IMR-90 (cell line): ENCODE results near the gene KCNK18. TPM values are rescaled to one million over a fixed set of nuclear protein-coding genes. Genes with fewer than 3 reads are reported as not detected.

Experiments
- ATAC-seq: fragments of 200-7000 bp; cut with Tn5 transposase; 2 replicates; pipeline ENCODE4 v1.9.1; 2020; ENCODE audit warnings: low read depth, mild to moderate bottlenecking, moderate library complexity
- BruUV-seq: library from RNA; stranded (reverse); fragments of 400-500 nt; replicated peaks from 2 replicates; lab custom pipeline; 2021; lab: Mats Ljungman, UMichigan
- CTCF ChIA-PET: fragments of 300-600 bp; formaldehyde crosslinking; extraction: SDS; loops from one replicate; lab custom pipeline; 2021; ENCODE audit warnings: antibody characterized with exemption; lab: Yijun Ruan, JAX
- POLR2A ChIA-PET: fragments of 300-600 bp; sonication (Branson Sonifier 250); formaldehyde crosslinking; loops from one replicate; lab custom pipeline; 2022; ENCODE audit warnings: antibody characterized with exemption; ENCODE audit not compliant: unreplicated experiment; lab: Charles Lee
- DNase-seq: peaks from one replicate; pipeline ENCODE4 v3.0.0; 2013
- H2AFZ ChIP-seq: replicated peaks from 2 replicates; pipeline ENCODE3; 2013; ENCODE audit warnings: low read length, mild to moderate bottlenecking; ENCODE audit not compliant: poor library complexity
- H2AK5ac ChIP-seq: 2 replicates; pipeline ENCODE4 v1.6.1; 2013; ENCODE audit warnings: low read depth, low read length, inconsistent platforms
- H2AK9ac ChIP-seq: replicated peaks from 2 replicates; pipeline ENCODE3; 2013; ENCODE audit warnings: mild to moderate bottlenecking, low read depth, low read length, moderate library complexity; ENCODE audit not compliant: poor library complexity
- H2BK120ac ChIP-seq: 2 replicates; pipeline ENCODE4 v1.6.1; 2013; ENCODE audit warnings: low read depth, low read length, inconsistent platforms
- H2BK15ac ChIP-seq: 3 replicates; pipeline ENCODE4 v1.6.1; 2013; ENCODE audit warnings: low read depth, low read length, inconsistent platforms
- H2BK20ac ChIP-seq: 2 replicates; pipeline ENCODE4 v1.6.1; 2013; ENCODE audit warnings: low read depth, mild to moderate bottlenecking, inconsistent platforms, low read length, moderate library complexity
- H2BK5ac ChIP-seq: 2 replicates; pipeline ENCODE4 v1.6.1; 2013; ENCODE audit warnings: mild to moderate bottlenecking, low read depth, low read length, inconsistent platforms; ENCODE audit not compliant: poor library complexity, severe bottlenecking
- H3K14ac ChIP-seq: replicated peaks from 2 replicates; pipeline ENCODE4 v1.6.1; 2013; ENCODE audit warnings: low read depth, low read length, inconsistent platforms
- H3K18ac ChIP-seq: 2 replicates; pipeline ENCODE4 v1.6.1; 2013; ENCODE audit warnings: low read depth, low read length, control low read depth
- H3K23ac ChIP-seq: 2 replicates; pipeline ENCODE4 v1.6.1; 2013; ENCODE audit warnings: low read depth, low read length, inconsistent platforms
- H3K27ac ChIP-seq: 2 replicates; pipeline ENCODE4 v1.5.1; 2013; ENCODE audit warnings: mild to moderate bottlenecking, control low read depth, low read length; ENCODE audit not compliant: insufficient read depth
- H3K27me3 ChIP-seq: 2 replicates; pipeline ENCODE4 v1.6.1; 2013; ENCODE audit warnings: low read length; ENCODE audit not compliant: control insufficient read depth, insufficient read depth
- H3K36me3 ChIP-seq: 2 replicates; pipeline ENCODE4 v1.6.1; 2013; ENCODE audit warnings: low read length, mixed read lengths; ENCODE audit not compliant: control insufficient read depth, insufficient read depth
- H3K4ac ChIP-seq: 2 replicates; pipeline ENCODE4 v1.6.1; 2013; ENCODE audit warnings: low read depth, low read length, inconsistent platforms
- H3K4me1 ChIP-seq: 2 replicates; pipeline ENCODE4 v1.6.1; 2013; ENCODE audit warnings: low read length, mixed read lengths; ENCODE audit not compliant: control insufficient read depth, insufficient read depth
- H3K4me2 ChIP-seq: 2 replicates; pipeline ENCODE4 v1.6.1; 2013; ENCODE audit warnings: low read depth, mild to moderate bottlenecking, control low read depth, low read length, moderate library complexity
- H3K4me3 ChIP-seq: 2 replicates; pipeline ENCODE4 v1.5.1; 2013; ENCODE audit warnings: low read depth, mild to moderate bottlenecking, control low read depth, low read length, moderate library complexity; ENCODE audit not compliant: insufficient read depth
- H3K56ac ChIP-seq: 2 replicates; pipeline ENCODE4 v1.6.1; 2013; ENCODE audit warnings: low read length, inconsistent platforms; ENCODE audit not compliant: insufficient read depth; ENCODE audit errors: extremely low read depth
- H3K79me1 ChIP-seq, 2 experiments: 2 replicates each; pipeline ENCODE4 v1.6.1; 2013; ENCODE audit warnings: low read length in 2 of 2, inconsistent platforms in 1 of 2, low read depth in 1 of 2
- H3K9ac ChIP-seq: 2 replicates; pipeline ENCODE4 v1.6.1; 2013; ENCODE audit warnings: low read depth, low read length, control low read depth
- H3K9me1 ChIP-seq: 2 replicates; pipeline ENCODE4 v1.6.1; 2013; ENCODE audit warnings: low read length, inconsistent platforms; ENCODE audit not compliant: insufficient read depth
- H3K9me3 ChIP-seq: 2 replicates; pipeline ENCODE4 v1.6.1; 2013; ENCODE audit warnings: low read length; ENCODE audit not compliant: control insufficient read depth, insufficient read depth
- H4K20me1 ChIP-seq: 2 replicates; pipeline ENCODE4 v1.6.1; 2013; ENCODE audit warnings: low read length, inconsistent platforms; ENCODE audit not compliant: insufficient read depth
- H4K5ac ChIP-seq: 2 replicates; pipeline ENCODE4 v1.6.1; 2013; ENCODE audit warnings: mild to moderate bottlenecking, low read depth, low read length, control low read depth
- H4K8ac ChIP-seq, 2 experiments: 2 replicates each; pipeline ENCODE4 v1.6.1; 2013; ENCODE audit warnings: low read depth in 2 of 2, low read length in 2 of 2, control low read depth in 1 of 2, inconsistent platforms in 1 of 2
- H4K91ac ChIP-seq: 2 replicates; pipeline ENCODE4 v1.6.1; 2013; ENCODE audit warnings: low read depth, low read length, inconsistent platforms; ENCODE audit not compliant: insufficient read depth
- BHLHE40 ChIP-seq: fragments of 150-350 bp; IDR thresholded peaks from 2 replicates; pipeline ENCODE4 v1.6.1; 2016; ENCODE audit warnings: mild to moderate bottlenecking, low read depth, low read length
- CEBPB ChIP-seq: IDR thresholded peaks from 2 replicates; pipeline ENCODE4 v1.6.1; 2012; ENCODE audit warnings: low read depth, low read length, improper control_type of control experiment
- CHD1 ChIP-seq: IDR thresholded peaks from 2 replicates; pipeline ENCODE4 v1.6.1; 2012; ENCODE audit warnings: low read depth, low read length, improper control_type of control experiment
- FOS ChIP-seq: fragments of 150-350 bp; IDR thresholded peaks from 2 replicates; pipeline ENCODE4 v1.6.1; 2016; ENCODE audit warnings: low read depth, low read length
- MAFK ChIP-seq: IDR thresholded peaks from 2 replicates; pipeline ENCODE4 v1.6.1; 2012; ENCODE audit warnings: low read depth, low read length, improper control_type of control experiment
- MAZ ChIP-seq: IDR thresholded peaks from 2 replicates; pipeline ENCODE4 v1.6.1; 2012; ENCODE audit warnings: low read depth, mild to moderate bottlenecking, low read length, improper control_type of control experiment, moderate library complexity, borderline replicate concordance
- MXI1 ChIP-seq: IDR thresholded peaks from 2 replicates; pipeline ENCODE4 v1.6.1; 2012; ENCODE audit warnings: low read depth, mild to moderate bottlenecking, low read length, moderate library complexity, borderline replicate concordance
- NFE2L2 ChIP-seq: fragments of 150-350 bp; IDR thresholded peaks from 2 replicates; pipeline ENCODE4 v1.6.1; 2016; ENCODE audit warnings: low read depth, mild to moderate bottlenecking, low read length
- POLR2A ChIP-seq: IDR thresholded peaks from 2 replicates; pipeline ENCODE4 v1.6.1; 2012; ENCODE audit warnings: mild to moderate bottlenecking, low read depth, low read length
- RAD21 ChIP-seq: IDR thresholded peaks from 2 replicates; pipeline ENCODE4 v1.6.1; 2012; ENCODE audit warnings: low read length, improper control_type of control experiment
- RCOR1 ChIP-seq: IDR thresholded peaks from 2 replicates; pipeline ENCODE4 v1.6.1; 2012; ENCODE audit warnings: mild to moderate bottlenecking, low read length, improper control_type of control experiment; ENCODE audit not compliant: insufficient replicate concordance
- RFX5 ChIP-seq: IDR thresholded peaks from 2 replicates; pipeline ENCODE4 v1.8.0; 2012; ENCODE audit warnings: low read depth, mild to moderate bottlenecking, low read length, moderate library complexity
- SMC3 ChIP-seq: fragments of 150-350 bp; IDR thresholded peaks from 2 replicates; pipeline ENCODE4 v1.6.1; 2016; ENCODE audit warnings: low read depth, mild to moderate bottlenecking, antibody characterized with exemption, low read length, moderate library complexity
- USF2 ChIP-seq: fragments of 150-350 bp; IDR thresholded peaks from 2 replicates; pipeline ENCODE4 v1.6.1; 2017; ENCODE audit warnings: mild to moderate bottlenecking, antibody characterized with exemption, low read length, low read depth
- WGBS, 2 experiments: methylation state at CpG; one replicate each; pipeline versions ENCODE4 v1.1.5 to v1.1.7; 2013; ENCODE audit warnings: missing lambda C conversion rate in 2 of 2; ENCODE audit not compliant: insufficient read length in 1 of 2; ENCODE audit errors: extremely low coverage in 2 of 2; 5-methylcytosine and 5-hydroxymethylcytosine counted together
- dilution Hi-C: fragments of 300-500 bp; cut with HindIII; formaldehyde crosslinking; loops from one replicate; pipeline ENCODE4 v1.14.3; 2018; ENCODE audit warnings: low sequenced_read_pairs; ENCODE audit not compliant: unreplicated experiment
- in situ Hi-C: fragments of 300-500 bp; cut with MboI; formaldehyde crosslinking; loops from 3 replicates; pipeline ENCODE4 v1.14.3; 2019; ENCODE audit warnings: low sequenced_read_pairs, inconsistent platforms, mixed read lengths
- intact Hi-C: fragments of 100-400 bp; cut with micrococcal nuclease; formaldehyde crosslinking; loops from 2 replicates; pipeline ENCODE4 v1.10.0; 2022
- polyA plus RNA-seq, 3 experiments: library from polyadenylated mRNA; depleted of rRNA; stranded (reverse); fragments of >200 nt; gene quantifications; 2 replicates each; pipeline ENCODE4 v1.2.3, GENCODE V29; 2012; ENCODE audit warnings: low replicate concordance in 1 of 3
- total RNA-seq: library from RNA; depleted of rRNA; stranded (reverse); fragments of >200 nt; gene quantifications from 2 replicates; pipeline ENCODE4 v1.2.3, GENCODE V29; 2012
- TF ChIP-seq, protein P1 (sequence below): conservative IDR thresholded peaks from 2 replicates; pipeline ENCODE4 v1.5.1; 2012; ENCODE audit warnings: mild to moderate bottlenecking, low read depth, low read length, improper control_type of control experiment
- TF ChIP-seq, protein P2 (sequence below): fragments of 150-350 bp; IDR thresholded peaks from 2 replicates; pipeline ENCODE4 v1.6.1; 2016; ENCODE audit warnings: low read depth, mild to moderate bottlenecking, low read length, moderate library complexity, borderline replicate concordance

The KCNK18 gene
- total and polyA plus RNA-seq, 2 of the 4 experiments (the other 2 are of a cell fraction): not detected

DNA sequence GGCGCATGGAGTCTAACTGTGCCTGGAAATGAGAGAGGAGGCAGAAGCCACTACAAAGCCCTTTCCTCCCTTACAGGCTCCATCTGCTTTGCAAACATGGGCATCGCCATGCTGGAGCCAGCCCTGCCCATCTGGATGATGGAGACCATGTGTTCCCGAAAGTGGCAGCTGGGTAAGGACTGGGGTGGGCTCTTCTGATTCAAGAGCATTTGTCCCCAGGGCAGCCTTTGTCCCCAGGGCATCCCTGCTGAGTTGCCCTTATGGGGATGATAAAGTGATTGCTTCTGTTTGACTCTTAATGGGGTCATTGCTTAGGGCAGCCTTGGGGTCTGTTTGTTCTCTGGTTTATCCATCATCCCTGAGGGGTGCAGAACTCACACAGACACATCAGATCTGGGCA is 60.4 kb downstream of the KCNK18 start:
- intact Hi-C loops (no loop called here), in situ Hi-C loops (no loop called here), dilution Hi-C loops (no loop called here)
- no peak for DNase-seq
- Histone ChIP-seq H3K9me3 (no peaks in the 10 kb centered on the region), H4K91ac (no peak overlapping the region), H3K9me1 (no peaks in the 10 kb centered on the region), H3K79me1 (no peaks in the 10 kb centered on the region), H2BK20ac (no peak overlapping the region), H3K4me3 (no peak overlapping the region), H2AFZ (no peak overlapping the region), H3K27me3 (peaks cover 6% of the 10 kb centered on the region), H3K56ac (no peak overlapping the region), H3K23ac (no peak overlapping the region), H3K4me1 (no peaks in the 10 kb centered on the region), H3K4me2 (no peak overlapping the region), H2AK9ac (no peak overlapping the region), H3K14ac (no peak overlapping the region), H3K27ac (no peak overlapping the region), H2BK5ac (no peak overlapping the region), H4K8ac (no peak overlapping the region), H2BK120ac (no peak overlapping the region), H4K5ac (no peak overlapping the region), H2AK5ac (no peak overlapping the region), H3K18ac (no peak overlapping the region), H3K9ac (no peak overlapping the region), H3K4ac (no peak overlapping the region), H3K36me3 (no peaks in the 10 kb centered on the region), H2BK15ac (no peak overlapping the region), H4K20me1 (no peaks in the 10 kb centered on the region)
- ATAC-seq: no peak
- TF ChIP-seq RFX5 (no peak), FOS (no peak), RAD21 (no peak), CHD1 (no peak), USF2 (no peak), NFE2L2 (no peak), CEBPB (no peak), RCOR1 (no peak), BHLHE40 (no peak), MAFK (no peak), SMC3 (no peak), POLR2A (no peak), MXI1 (no peak), MAZ (no peak)
- TF ChIP-seq, protein P1, sequence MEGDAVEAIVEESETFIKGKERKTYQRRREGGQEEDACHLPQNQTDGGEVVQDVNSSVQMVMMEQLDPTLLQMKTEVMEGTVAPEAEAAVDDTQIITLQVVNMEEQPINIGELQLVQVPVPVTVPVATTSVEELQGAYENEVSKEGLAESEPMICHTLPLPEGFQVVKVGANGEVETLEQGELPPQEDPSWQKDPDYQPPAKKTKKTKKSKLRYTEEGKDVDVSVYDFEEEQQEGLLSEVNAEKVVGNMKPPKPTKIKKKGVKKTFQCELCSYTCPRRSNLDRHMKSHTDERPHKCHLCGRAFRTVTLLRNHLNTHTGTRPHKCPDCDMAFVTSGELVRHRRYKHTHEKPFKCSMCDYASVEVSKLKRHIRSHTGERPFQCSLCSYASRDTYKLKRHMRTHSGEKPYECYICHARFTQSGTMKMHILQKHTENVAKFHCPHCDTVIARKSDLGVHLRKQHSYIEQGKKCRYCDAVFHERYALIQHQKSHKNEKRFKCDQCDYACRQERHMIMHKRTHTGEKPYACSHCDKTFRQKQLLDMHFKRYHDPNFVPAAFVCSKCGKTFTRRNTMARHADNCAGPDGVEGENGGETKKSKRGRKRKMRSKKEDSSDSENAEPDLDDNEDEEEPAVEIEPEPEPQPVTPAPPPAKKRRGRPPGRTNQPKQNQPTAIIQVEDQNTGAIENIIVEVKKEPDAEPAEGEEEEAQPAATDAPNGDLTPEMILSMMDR: no peak
- TF ChIP-seq, protein P2, sequence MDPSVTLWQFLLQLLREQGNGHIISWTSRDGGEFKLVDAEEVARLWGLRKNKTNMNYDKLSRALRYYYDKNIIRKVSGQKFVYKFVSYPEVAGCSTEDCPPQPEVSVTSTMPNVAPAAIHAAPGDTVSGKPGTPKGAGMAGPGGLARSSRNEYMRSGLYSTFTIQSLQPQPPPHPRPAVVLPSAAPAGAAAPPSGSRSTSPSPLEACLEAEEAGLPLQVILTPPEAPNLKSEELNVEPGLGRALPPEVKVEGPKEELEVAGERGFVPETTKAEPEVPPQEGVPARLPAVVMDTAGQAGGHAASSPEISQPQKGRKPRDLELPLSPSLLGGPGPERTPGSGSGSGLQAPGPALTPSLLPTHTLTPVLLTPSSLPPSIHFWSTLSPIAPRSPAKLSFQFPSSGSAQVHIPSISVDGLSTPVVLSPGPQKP: no peak
- POLR2A ChIA-PET: no interaction called here
- BruUV-seq: no TSS peak
- CTCF ChIA-PET: no interaction called here
- WGBS, 2 experiments: no CpG with 5 or more reads among the region's 3 CpGs
